A549 (cell line): ENCODE results near the gene PRELP. TPM values are rescaled to one million over a fixed set of nuclear protein-coding genes. Genes with fewer than 3 reads are reported as not detected.

Experiments used
- ATAC-seq, 2 experiments: fragments of 200-7000 bp in 1 of 2; fragments of >200 bp in 1 of 2; cut with Nextera tagmentation in 1 of 2; cut with Tn5 transposase in 1 of 2; 3 replicates each; pipeline versions ENCODE4 v1.8.0 to v1.9.1; 2018 to 2020; ENCODE audit warnings: mild to moderate bottlenecking in 1 of 2, moderate library complexity in 1 of 2
- CTCF ChIA-PET: fragments of 300-600 bp; sonication (Branson Sonifier 250); formaldehyde crosslinking; extraction: SDS; loops from one replicate; lab custom pipeline; 2021; ENCODE audit warnings: antibody characterized with exemption, inconsistent platforms; lab: Yijun Ruan, JAX
- POLR2A ChIA-PET: fragments of 350-600 bp; formaldehyde crosslinking; extraction: SDS; loops from one replicate; lab custom pipeline; 2021; ENCODE audit warnings: antibody characterized with exemption, inconsistent platforms; lab: Yijun Ruan, JAX
- DNase-seq, 2 experiments: peaks; one replicate each; pipeline versions ENCODE4 v3.0.0 to v3.0.0-alpha.2; 2011 to 2016; ENCODE audit warnings: low read depth in 1 of 2, low spot score in 1 of 2
- FAIRE-seq: peaks from 2 replicates; lab custom pipeline; 2011; peaks lifted over from hg19 to GRCh38; lab: Jason Lieb, UNC
- H3K27ac ChIP-seq, 2 experiments: fragments of >200 bp; sonication (Bioruptor Twin); formaldehyde crosslinking; 3 replicates each; pipeline ENCODE4 v1.5.1; 2016 to 2017
- H3K4me1 ChIP-seq: fragments of >200 bp; sonication (Bioruptor Twin); formaldehyde crosslinking; 3 replicates; pipeline ENCODE4 v1.6.1; 2016
- H3K4me2 ChIP-seq: fragments of >200 bp; sonication (Bioruptor Twin); formaldehyde crosslinking; 3 replicates; pipeline ENCODE4 v1.6.1; 2016
- H3K4me3 ChIP-seq: fragments of >200 bp; sonication (Bioruptor Twin); formaldehyde crosslinking; 3 replicates; pipeline ENCODE4 v1.5.1; 2016
- H3K9me3 ChIP-seq: fragments of >200 bp; sonication (Bioruptor Twin); formaldehyde crosslinking; 3 replicates; pipeline ENCODE4 v1.6.1; 2016
- ATOH8 ChIP-seq: fragments of 250-450 bp; sonication (Bioruptor Pico); IDR thresholded peaks from 2 replicates; pipeline ENCODE4 v1.5.0; 2020; ENCODE audit warnings: low read depth, mild to moderate bottlenecking, moderate library complexity
- CBX2 ChIP-seq: fragments of 200-600 bp; sonication (generic); IDR thresholded peaks from 2 replicates; pipeline ENCODE4 v1.6.1; 2016; ENCODE audit warnings: low read depth, mild to moderate bottlenecking, borderline replicate concordance
- CHD4 ChIP-seq: fragments of 200-600 bp; sonication (generic); IDR thresholded peaks from 2 replicates; pipeline ENCODE4 v1.6.1; 2016; ENCODE audit warnings: antibody characterized with exemption, mild to moderate bottlenecking, borderline replicate concordance
- CTCF ChIP-seq: fragments of >200 bp; sonication (Bioruptor Twin); formaldehyde crosslinking; IDR thresholded peaks from 3 replicates; pipeline ENCODE4 v1.5.1; 2016
- ELK1 ChIP-seq: fragments of 150-350 bp; IDR thresholded peaks from 2 replicates; pipeline ENCODE4 v1.6.1; 2014; ENCODE audit warnings: low read depth, mild to moderate bottlenecking, low read length
- FOSL2 ChIP-seq, 2 experiments: fragments of 450-650 bp in 1 of 2; fragments of >200 bp in 1 of 2; sonication (Bioruptor Twin) in 1 of 2; formaldehyde crosslinking; IDR thresholded peaks; 2 replicates each; pipeline versions ENCODE4 v1.5.0 to v1.6.1; 2016 to 2020; ENCODE audit warnings: mild to moderate bottlenecking in 1 of 2, moderate library complexity in 1 of 2
- HMGXB4 ChIP-seq: fragments of 250-450 bp; sonication (Bioruptor Pico); IDR thresholded peaks from 2 replicates; pipeline ENCODE4 v1.5.0; 2021; ENCODE audit warnings: mild to moderate bottlenecking, moderate library complexity, borderline replicate concordance
- HOXB5 ChIP-seq: fragments of 250-450 bp; sonication (Bioruptor Pico); IDR thresholded peaks from 2 replicates; pipeline ENCODE4 v1.5.0; 2020; ENCODE audit warnings: mild to moderate bottlenecking, moderate library complexity
- JUN ChIP-seq, 2 experiments: fragments of >200 bp; sonication (Bioruptor Twin); formaldehyde crosslinking; IDR thresholded peaks; 2 replicates in 1 of 2; 3 replicates in 1 of 2; pipeline ENCODE4 v1.6.1; 2016 to 2017
- KDM5A ChIP-seq: fragments of 200-600 bp; sonication (generic); IDR thresholded peaks from 2 replicates; pipeline ENCODE4 v1.6.1; 2016; ENCODE audit warnings: antibody characterized with exemption, mild to moderate bottlenecking
- MAFK ChIP-seq: fragments of 450-650 bp; IDR thresholded peaks from 2 replicates; pipeline ENCODE4 v1.6.1; 2014; ENCODE audit not compliant: partially characterized antibody
- MAZ ChIP-seq: fragments of 150-350 bp; IDR thresholded peaks from 2 replicates; pipeline ENCODE4 v1.6.1; 2014; ENCODE audit warnings: antibody characterized with exemption, low read depth, low read length, borderline replicate concordance
- NFE2L2 ChIP-seq: fragments of 150-350 bp; conservative IDR thresholded peaks from 2 replicates; pipeline ENCODE4 v1.6.1; 2014; ENCODE audit warnings: low read length
- PBX3 ChIP-seq: IDR thresholded peaks from 2 replicates; pipeline ENCODE4 v1.6.1; 2012
- PHF8 ChIP-seq: fragments of 200-600 bp; sonication (generic); IDR thresholded peaks from 2 replicates; pipeline ENCODE4 v1.6.1; 2016; ENCODE audit warnings: low read depth, mild to moderate bottlenecking, antibody characterized with exemption, moderate library complexity, borderline replicate concordance
- POLR2A ChIP-seq: IDR thresholded peaks from 2 replicates; pipeline ENCODE4 v1.6.1; 2012; ENCODE audit warnings: mild to moderate bottlenecking, low read length
- RCOR1 ChIP-seq: fragments of 150-350 bp; IDR thresholded peaks from 2 replicates; pipeline ENCODE4 v1.6.1; 2014; ENCODE audit warnings: antibody characterized with exemption, low read length, low read depth
- REST ChIP-seq: fragments of 200-600 bp; sonication (generic); IDR thresholded peaks from 2 replicates; pipeline ENCODE4 v1.6.1; 2016; ENCODE audit warnings: antibody characterized with exemption, mild to moderate bottlenecking, moderate library complexity
- RNF2 ChIP-seq: fragments of 200-600 bp; sonication (generic); IDR thresholded peaks from 2 replicates; pipeline ENCODE4 v1.6.1; 2016; ENCODE audit warnings: low read depth, mild to moderate bottlenecking, antibody characterized with exemption, moderate library complexity, borderline replicate concordance
- WGBS: methylation state at CpG from one replicate; pipeline ENCODE4 v1.1.6; 2017; ENCODE audit errors: missing lambda C conversion rate; 5-methylcytosine and 5-hydroxymethylcytosine counted together
- polyA plus RNA-seq, 4 experiments: library from polyadenylated mRNA; depleted of rRNA in 3 of 4; stranded (reverse); fragments of >200 nt; fragmentation: RNase III in 1 of 4; extraction: RNeasy Plus Mini Kit Qiagen cat#74134 plus additional on column Dnase treatment in 1 of 4; gene quantifications; 2 replicates in 3 of 4; 3 replicates in 1 of 4; pipeline ENCODE4 v1.2.3, GENCODE V29; 2011 to 2017

PRELP gene
- polyA plus RNA-seq, 2 of the 4 experiments (the other 2 are of a cell fraction): not detected

GRCh38 chr1:203465948-203466347 lies 9.7 kb upstream of the PRELP start:
- DNase-seq (no peak), FAIRE-seq (no peak), ATAC-seq (no peak)
- ChIA-PET POLR2A (no interaction called here), CTCF (interaction anchor here (0.6 to 2.2 kb wide), 8 partner anchors 12 to 199 kb away, joined by 3 to 8 read pairs (median 4); no protein-coding TSS in a partner anchor)
- peaks cover 6% of the 10 kb centered on the region; the same call in 2 of the 3 replicates for H3K4me1 ChIP-seq
- H3K27ac ChIP-seq: no peak overlapping the region
- TF ChIP-seq RCOR1: no peak
- no peak for TF ChIP-seq HMGXB4 (CRISPR knock-in tag)
- TF ChIP-seq REST: no peak
- TF ChIP-seq MAZ: no peak
- TF ChIP-seq PBX3: no peak
- TF ChIP-seq CTCF: no peak
- no peak for TF ChIP-seq ATOH8 (CRISPR knock-in tag)
- no peak for TF ChIP-seq RNF2
- no peak for TF ChIP-seq ELK1
- TF ChIP-seq NFE2L2: no peak
- TF ChIP-seq CHD4: no peak
- TF ChIP-seq CBX2: no peak
- no peak for TF ChIP-seq PHF8
- TF ChIP-seq FOSL2 (IDR thresholded peaks at IDR 0.05): no peak
- no peak for TF ChIP-seq FOSL2 (CRISPR knock-in tag; IDR thresholded peaks at IDR 0.05)
- TF ChIP-seq KDM5A: no peak
- no peak for TF ChIP-seq POLR2A
- TF ChIP-seq MAFK: no peak
- TF ChIP-seq JUN (IDR thresholded peaks at IDR 0.05): no peak
- TF ChIP-seq HOXB5: no peak
- 42% methylated on average over 7 of the region's 7 CpGs for WGBS
- H3K4me3 ChIP-seq: no peak overlapping the region
- H3K4me2 ChIP-seq: no peak overlapping the region
- no peaks in the 10 kb centered on the region for H3K9me3 ChIP-seq
